Breast epithelium (tissue), 3 donors: Measurements from ENCODE around the gene PCGF2.

Source experiments
- POLR2A ChIP-seq: fragments of 450-650 bp; IDR thresholded peaks from one replicate; pipeline ENCODE4 v1.6.1; 2016; ENCODE audit warnings: antibody characterized with exemption, mild to moderate bottlenecking, moderate library complexity
- POLR2AphosphoS5 ChIP-seq, 3 donors: sonication (generic); formaldehyde crosslinking; IDR thresholded peaks; one replicate each; pipeline ENCODE4 v1.6.1; 2017; ENCODE audit warnings: antibody characterized with exemption in 3 of 3
- TF ChIP-seq, protein P1 (sequence below), 3 donors: fragments of 450-650 bp; IDR thresholded peaks; one replicate each; pipeline ENCODE4 v1.5.1; 2016 to 2017; ENCODE audit warnings: antibody characterized with exemption in 3 of 3, mild to moderate bottlenecking in 3 of 3, moderate library complexity in 3 of 3

DNA sequence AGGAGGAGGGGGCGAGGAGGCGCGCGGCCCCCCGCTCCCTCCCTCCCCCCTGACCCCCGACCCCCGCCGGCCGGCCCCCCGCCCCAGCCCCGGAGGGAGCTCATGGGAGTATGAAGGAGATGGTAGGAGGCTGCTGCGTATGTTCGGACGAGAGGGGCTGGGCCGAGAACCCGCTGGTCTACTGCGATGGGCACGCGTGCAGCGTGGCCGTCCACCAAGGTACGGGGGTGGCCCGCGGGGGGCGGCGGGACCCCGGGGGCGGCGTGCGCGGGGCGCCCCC is 42.7 kb downstream of the PCGF2 start:
- TF ChIP-seq, protein P1, sequence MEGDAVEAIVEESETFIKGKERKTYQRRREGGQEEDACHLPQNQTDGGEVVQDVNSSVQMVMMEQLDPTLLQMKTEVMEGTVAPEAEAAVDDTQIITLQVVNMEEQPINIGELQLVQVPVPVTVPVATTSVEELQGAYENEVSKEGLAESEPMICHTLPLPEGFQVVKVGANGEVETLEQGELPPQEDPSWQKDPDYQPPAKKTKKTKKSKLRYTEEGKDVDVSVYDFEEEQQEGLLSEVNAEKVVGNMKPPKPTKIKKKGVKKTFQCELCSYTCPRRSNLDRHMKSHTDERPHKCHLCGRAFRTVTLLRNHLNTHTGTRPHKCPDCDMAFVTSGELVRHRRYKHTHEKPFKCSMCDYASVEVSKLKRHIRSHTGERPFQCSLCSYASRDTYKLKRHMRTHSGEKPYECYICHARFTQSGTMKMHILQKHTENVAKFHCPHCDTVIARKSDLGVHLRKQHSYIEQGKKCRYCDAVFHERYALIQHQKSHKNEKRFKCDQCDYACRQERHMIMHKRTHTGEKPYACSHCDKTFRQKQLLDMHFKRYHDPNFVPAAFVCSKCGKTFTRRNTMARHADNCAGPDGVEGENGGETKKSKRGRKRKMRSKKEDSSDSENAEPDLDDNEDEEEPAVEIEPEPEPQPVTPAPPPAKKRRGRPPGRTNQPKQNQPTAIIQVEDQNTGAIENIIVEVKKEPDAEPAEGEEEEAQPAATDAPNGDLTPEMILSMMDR (IDR thresholded peaks at IDR 0.05), result no peak
- TF ChIP-seq POLR2AphosphoS5 (IDR thresholded peaks at IDR 0.05) (no peak), POLR2A (no peak)
